H1 (cell line): ENCODE measurements around the gene SOX4. TPM values are rescaled to one million over a fixed set of nuclear protein-coding genes. Genes with fewer than 3 reads are reported as not detected.

Experiments used
- CTCF ChIA-PET: fragments of 300-600 bp; sonication (Branson Sonifier 250); formaldehyde crosslinking; loops from one replicate; lab custom pipeline; 2021; ENCODE audit not compliant: partially characterized antibody; lab: Charles Lee
- POLR2A ChIA-PET: fragments of 300-600 bp; sonication (Branson Sonifier 250); formaldehyde crosslinking; loops from one replicate; lab custom pipeline; 2021; ENCODE audit warnings: inconsistent platforms; ENCODE audit not compliant: partially characterized antibody; lab: Charles Lee
- DNase-seq, 2 experiments: peaks; one replicate each; pipeline versions ENCODE4 v3.0.0 to v3.0.0-alpha.2; 2010 to 2022; ENCODE audit warnings: low spot score in 2 of 2, low read depth in 1 of 2, mixed read lengths in 1 of 2
- FAIRE-seq: peaks from 2 replicates; lab custom pipeline; 2011; peaks lifted over from hg19 to GRCh38; lab: Jason Lieb, UNC
- H2AFZ ChIP-seq: 2 replicates; pipeline ENCODE4 v1.8.1; 2012; ENCODE audit warnings: low read length, inconsistent platforms
- H2AK5ac ChIP-seq: 2 replicates; pipeline ENCODE4 v1.6.1; 2013; ENCODE audit warnings: low read depth, low read length
- H2BK120ac ChIP-seq: replicated peaks from 2 replicates; pipeline ENCODE3; 2013; ENCODE audit warnings: low read depth, low read length, inconsistent platforms
- H2BK12ac ChIP-seq: 2 replicates; pipeline ENCODE4 v1.6.1; 2013; ENCODE audit warnings: low read depth, low read length
- H2BK15ac ChIP-seq: 2 replicates; pipeline ENCODE4 v1.6.1; 2013; ENCODE audit warnings: low read length
- H2BK20ac ChIP-seq: 2 replicates; pipeline ENCODE4 v1.6.1; 2013; ENCODE audit warnings: low read length
- H2BK5ac ChIP-seq: 2 replicates; pipeline ENCODE4 v1.6.1; 2013; ENCODE audit warnings: low read depth, low read length
- H3K14ac ChIP-seq: 2 replicates; pipeline ENCODE4 v1.6.1; 2013; ENCODE audit warnings: inconsistent platforms; ENCODE audit not compliant: insufficient read length
- H3K18ac ChIP-seq: 2 replicates; pipeline ENCODE4 v1.6.1; 2013; ENCODE audit warnings: low read length; ENCODE audit errors: extremely low read depth
- H3K23ac ChIP-seq: 2 replicates; pipeline ENCODE4 v1.6.1; 2013; ENCODE audit warnings: inconsistent platforms; ENCODE audit not compliant: insufficient read length
- H3K23me2 ChIP-seq: 2 replicates; pipeline ENCODE4 v1.6.1; 2013; ENCODE audit warnings: low read depth, low read length
- H3K27ac ChIP-seq: 2 replicates; pipeline ENCODE4 v1.6.1; 2011; ENCODE audit warnings: low read depth, low read length, inconsistent platforms
- H3K27me3 ChIP-seq, 4 experiments: replicated peaks in 1 of 4; 1 replicate in 1 of 4; 2 replicates in 3 of 4; pipeline versions ENCODE4 v1.6.1 to v1.8.1; 2011 to 2013; ENCODE audit warnings: low read length in 3 of 4, mild to moderate bottlenecking in 3 of 4, inconsistent platforms in 2 of 4, mixed read lengths in 2 of 4, moderate library complexity in 1 of 4; ENCODE audit not compliant: control insufficient read depth in 3 of 4, insufficient read depth in 3 of 4; ENCODE audit errors: extremely low read depth in 1 of 4
- H3K36me3 ChIP-seq, 4 experiments: 2 replicates each; pipeline versions ENCODE4 v1.6.1 to v1.8.1; 2011 to 2013; ENCODE audit warnings: mild to moderate bottlenecking in 4 of 4, low read length in 3 of 4, moderate library complexity in 2 of 4, control low read depth in 1 of 4, inconsistent platforms in 1 of 4; ENCODE audit not compliant: insufficient read depth in 4 of 4, control insufficient read depth in 2 of 4
- H3K4ac ChIP-seq: replicated peaks from 2 replicates; pipeline ENCODE3; 2013; ENCODE audit warnings: low read length, low read depth, mixed read lengths, inconsistent platforms; ENCODE audit not compliant: insufficient read length
- H3K4me1 ChIP-seq, 4 experiments: replicated peaks in 1 of 4; 1 replicate in 1 of 4; 2 replicates in 3 of 4; pipeline versions ENCODE4 v1.6.1 to v1.8.1; 2011 to 2013; ENCODE audit warnings: low read length in 3 of 4, inconsistent platforms in 2 of 4, mixed read lengths in 1 of 4; ENCODE audit not compliant: insufficient read depth in 4 of 4, control insufficient read depth in 3 of 4
- H3K4me2 ChIP-seq, 2 experiments: 2 replicates each; pipeline versions ENCODE4 v1.6.1 to v1.8.1; 2011 to 2013; ENCODE audit warnings: low read depth in 2 of 2, low read length in 2 of 2, control low read depth in 1 of 2, inconsistent platforms in 1 of 2, mild to moderate bottlenecking in 1 of 2; ENCODE audit not compliant: insufficient read depth in 1 of 2
- H3K4me3 ChIP-seq, 4 experiments: fragments of 200-600, 300-600 bp in 1 of 4; sonication (generic), shearing (Covaris generic), sonication (Bioruptor Twin) in 1 of 4; 2 replicates each; pipeline versions ENCODE4 v1.5.1 to v1.8.1; 2011 to 2016; ENCODE audit warnings: low read length in 4 of 4, low read depth in 3 of 4, control low read depth in 2 of 4, inconsistent platforms in 2 of 4, mild to moderate bottlenecking in 2 of 4, mixed read lengths in 1 of 4, moderate library complexity in 1 of 4; ENCODE audit not compliant: insufficient read depth in 2 of 4; ENCODE audit errors: extremely low read depth in 1 of 4
- H3K56ac ChIP-seq: replicated peaks from 2 replicates; pipeline ENCODE3; 2013; ENCODE audit warnings: low read depth, mild to moderate bottlenecking, mixed read lengths, low read length, inconsistent platforms; ENCODE audit not compliant: insufficient read length
- H3K79me1 ChIP-seq: 2 replicates; pipeline ENCODE4 v1.6.1; 2013; ENCODE audit warnings: low read depth, low read length, control low read depth
- H3K79me2 ChIP-seq, 2 experiments: 2 replicates each; pipeline versions ENCODE4 v1.6.1 to v1.8.1; 2012 to 2013; ENCODE audit warnings: low read length in 2 of 2, mild to moderate bottlenecking in 2 of 2, inconsistent platforms in 1 of 2; ENCODE audit not compliant: insufficient read depth in 2 of 2, control insufficient read depth in 1 of 2
- H3K9ac ChIP-seq, 4 experiments: replicated peaks in 1 of 4; 1 replicate in 1 of 4; 2 replicates in 3 of 4; pipeline versions ENCODE4 v1.6.1 to v1.8.1; 2011 to 2013; ENCODE audit warnings: low read depth in 3 of 4, low read length in 3 of 4, control low read depth in 2 of 4, mild to moderate bottlenecking in 2 of 4, moderate library complexity in 2 of 4, inconsistent platforms in 1 of 4; ENCODE audit errors: extremely low read depth in 1 of 4
- H3K9me3 ChIP-seq, 2 experiments: 2 replicates each; pipeline versions ENCODE4 v1.6.1 to v1.8.1; 2012 to 2013; ENCODE audit warnings: mild to moderate bottlenecking in 2 of 2, moderate library complexity in 2 of 2, control low read depth in 1 of 2, inconsistent platforms in 1 of 2, low read depth in 1 of 2, low read length in 1 of 2, mixed read lengths in 1 of 2; ENCODE audit not compliant: insufficient read depth in 2 of 2
- H4K20me1 ChIP-seq, 2 experiments: replicated peaks in 1 of 2; 2 replicates each; pipeline versions ENCODE3 to v1.8.1; 2011 to 2013; ENCODE audit warnings: inconsistent platforms in 2 of 2, low read length in 2 of 2, mild to moderate bottlenecking in 1 of 2; ENCODE audit not compliant: insufficient read depth in 2 of 2, control insufficient read depth in 1 of 2
- H4K5ac ChIP-seq: 2 replicates; pipeline ENCODE4 v1.6.1; 2013; ENCODE audit warnings: low read length, low read depth, mixed read lengths, inconsistent platforms; ENCODE audit not compliant: insufficient read length
- H4K8ac ChIP-seq: 2 replicates; pipeline ENCODE4 v1.8.0; 2013; ENCODE audit warnings: mild to moderate bottlenecking, moderate library complexity, low read length, inconsistent platforms; ENCODE audit not compliant: insufficient read depth; ENCODE audit errors: extremely low read depth
- H4K91ac ChIP-seq: replicated peaks from 2 replicates; pipeline ENCODE3; 2013; ENCODE audit warnings: low read length, mixed read lengths, inconsistent platforms; ENCODE audit not compliant: insufficient read length
- ATF2 ChIP-seq: IDR thresholded peaks from 2 replicates; pipeline ENCODE4 v1.6.1; 2012; ENCODE audit warnings: low read length, inconsistent platforms
- BRCA1 ChIP-seq: IDR thresholded peaks from 2 replicates; pipeline ENCODE4 v1.6.1; 2012; ENCODE audit warnings: low read depth, low read length, improper control_type of control experiment
- EP300 ChIP-seq, 2 experiments: IDR thresholded peaks; 1 replicate in 1 of 2; 2 replicates in 1 of 2; pipeline ENCODE4 v1.6.1; 2011 to 2012; ENCODE audit warnings: low read depth in 2 of 2, low read length in 2 of 2, mild to moderate bottlenecking in 2 of 2, borderline replicate concordance in 1 of 2, inconsistent platforms in 1 of 2, moderate library complexity in 1 of 2
- GABPA ChIP-seq: IDR thresholded peaks from 2 replicates; pipeline ENCODE4 v1.6.1; 2011; ENCODE audit warnings: mild to moderate bottlenecking, low read length, moderate library complexity, borderline replicate concordance; ENCODE audit not compliant: insufficient read depth
- KDM5A ChIP-seq: fragments of 200-600 bp; IDR thresholded peaks from 2 replicates; pipeline ENCODE4 v1.7.1; 2012; ENCODE audit warnings: mild to moderate bottlenecking, low read length, inconsistent platforms, mixed read lengths
- RAD21 ChIP-seq, 2 experiments: IDR thresholded peaks in 1 of 2; conservative IDR thresholded peaks in 1 of 2; 2 replicates each; pipeline ENCODE4 v1.6.1; 2011; ENCODE audit warnings: low read depth in 2 of 2, low read length in 2 of 2, improper control_type of control experiment in 1 of 2, inconsistent platforms in 1 of 2, mild to moderate bottlenecking in 1 of 2, moderate library complexity in 1 of 2
- SIN3A ChIP-seq, 2 experiments: IDR thresholded peaks in 1 of 2; conservative IDR thresholded peaks in 1 of 2; 2 replicates each; pipeline ENCODE4 v1.6.1; 2011 to 2012; ENCODE audit warnings: low read length in 2 of 2, improper control_type of control experiment in 1 of 2, low read depth in 1 of 2, mild to moderate bottlenecking in 1 of 2
- TBP ChIP-seq: IDR thresholded peaks from 2 replicates; pipeline ENCODE4 v1.6.1; 2011; ENCODE audit warnings: low read depth, low read length, improper control_type of control experiment
- TCF12 ChIP-seq: IDR thresholded peaks from 2 replicates; pipeline ENCODE4 v1.6.1; 2011; ENCODE audit warnings: low read depth, mild to moderate bottlenecking, low read length
- YY1 ChIP-seq: IDR thresholded peaks from 2 replicates; pipeline ENCODE4 v1.6.1; 2011; ENCODE audit warnings: low read depth, mild to moderate bottlenecking, low read length
- WGBS, 2 experiments: shearing (Covaris generic) in 1 of 2; methylation state at CpG; one replicate each; pipeline versions ENCODE4 v1.1.6 to v1.1.7; 2013 to 2015; ENCODE audit warnings: low lambda C conversion rate in 2 of 2, mixed read lengths in 2 of 2, inconsistent platforms in 1 of 2, low coverage in 1 of 2, missing lambda C conversion rate in 1 of 2; ENCODE audit not compliant: insufficient replicate concordance in 2 of 2, insufficient coverage in 1 of 2, insufficient read length in 1 of 2; ENCODE audit errors: extremely low coverage in 1 of 2, missing lambda C conversion rate in 1 of 2; 5-methylcytosine and 5-hydroxymethylcytosine counted together
- polyA plus RNA-seq, 7 experiments: library from polyadenylated mRNA; depleted of rRNA in 3 of 7; stranded (reverse) in 5 of 7; unstranded in 2 of 7; fragments of >200 nt in 5 of 7; fragments of 200-250 nt in 2 of 7; gene quantifications; 1 replicate in 5 of 7; 2 replicates in 1 of 7; 4 replicates in 1 of 7; pipeline versions ENCODE4 v1.2.1 to v1.2.3, GENCODE V29; 2011 to 2013; ENCODE audit warnings: missing spikeins in 2 of 7, mixed read lengths in 2 of 7
- total RNA-seq: library from RNA; stranded (reverse); fragmentation: NEBNext Ultra II Directional; extraction: Animal tissue kit (Norgen Biotek cat#: 25700); gene quantifications from 2 replicates; pipeline ENCODE4 v1.2.1, GENCODE V29; 2021

The SOX4 gene
- total and polyA plus RNA-seq, 2 of the 8 experiments (the other 6 are each of a cell fraction or from before 2014, with no cell fraction given), result 14.1 to 169 TPM

DNA sequence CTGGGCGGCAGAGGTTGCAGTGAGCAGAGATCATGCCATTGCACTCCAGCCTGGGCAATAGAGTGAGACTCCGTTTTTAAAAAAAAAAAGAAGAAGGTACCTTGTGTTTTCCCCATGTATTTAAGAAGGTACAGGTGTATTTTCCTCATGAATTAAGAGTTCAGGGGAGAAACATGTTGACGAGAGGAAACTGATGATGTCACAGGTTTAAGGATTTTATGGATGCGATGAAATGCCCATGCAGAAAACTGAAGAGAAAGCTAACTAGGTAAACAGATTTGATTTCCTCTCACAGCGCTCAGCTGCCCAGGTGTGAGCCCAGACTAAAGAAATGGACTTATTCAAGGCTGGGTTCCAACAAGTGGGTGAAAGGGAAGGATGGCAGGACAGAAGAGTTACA is 38.4 kb upstream of the SOX4 start:
- no peak overlapping the region for H3K18ac ChIP-seq
- no peak overlapping the region for H2BK120ac ChIP-seq
- WGBS, 2 experiments, result 95% methylated on average over 5 of the region's 5 CpGs; no CpG with 5 or more reads in 1 of the 2 experiments
- no peak overlapping the region for H2BK12ac ChIP-seq
- H3K23ac ChIP-seq, result no peak overlapping the region
- H3K4me2 ChIP-seq, result no peak overlapping the region
- H4K20me1 ChIP-seq, result no peaks in the 10 kb centered on the region
- H4K5ac ChIP-seq, result no peak overlapping the region
- ChIA-PET CTCF (no interaction called here), POLR2A (no interaction called here)
- no peak overlapping the region for H3K4me3 ChIP-seq
- no peak overlapping the region for H3K56ac ChIP-seq
- no peak overlapping the region for H2BK5ac ChIP-seq
- H3K4ac ChIP-seq, result no peak overlapping the region
- no peak overlapping the region for H2BK15ac ChIP-seq
- H3K23me2 ChIP-seq, result no peaks in the 10 kb centered on the region
- no peak overlapping the region for H2AK5ac ChIP-seq
- H3K36me3 ChIP-seq, result no peaks in the 10 kb centered on the region
- no peaks in the 10 kb centered on the region for H3K27me3 ChIP-seq
- H3K79me1 ChIP-seq, result no peaks in the 10 kb centered on the region
- no peak overlapping the region for H3K9ac ChIP-seq
- H4K91ac ChIP-seq, result no peak overlapping the region
- H4K8ac ChIP-seq, result no peak overlapping the region
- H2BK20ac ChIP-seq, result 0 out of 2 replicates have a peak overlapping the region, but pooled peaks have one; percentile 61
- DNase-seq (peak in 1 of 2 experiments; percentile 26), FAIRE-seq (no peak)
- H3K14ac ChIP-seq, result no peak overlapping the region
- H3K27ac ChIP-seq, result no peak overlapping the region
- H3K9me3 ChIP-seq, result peaks cover under 1 to 9% of the 10 kb centered on the region in 2 experiments; a peak in 2 of 4 replicates
- no peaks in the 10 kb centered on the region for H3K79me2 ChIP-seq
- no peaks in the 10 kb centered on the region; a peak in 1 of 7 replicates for H3K4me1 ChIP-seq
- no peak overlapping the region for H2AFZ ChIP-seq
- TF ChIP-seq SIN3A (conservative IDR thresholded peaks at IDR 0.05 in 1 of 2, IDR thresholded peaks at IDR 0.05 in 1 of 2; ENCODE audit: low read depth in 1 of 2, low read length in 2 of 2), result no peak
- no peak for TF ChIP-seq KDM5A
- no peak for TF ChIP-seq ATF2
- TF ChIP-seq BRCA1, result no peak
- TF ChIP-seq GABPA, result no peak
- TF ChIP-seq RAD21 (IDR thresholded peaks at IDR 0.05 in 1 of 2, conservative IDR thresholded peaks at IDR 0.05 in 1 of 2; ENCODE audit: low read depth in 2 of 2, low read length in 2 of 2), result no peak
- TF ChIP-seq EP300 (IDR thresholded peaks at IDR 0.05; ENCODE audit: borderline replicate concordance in 1 of 2, low read depth in 2 of 2, low read length in 2 of 2), result no peak
- TF ChIP-seq TBP, result no peak
- no peak for TF ChIP-seq TCF12
- TF ChIP-seq YY1, result no peak
